Tibial nerve (tissue), 4 donors: Measurements from ENCODE around the gene SRP54. TPM values are rescaled to one million over a fixed set of nuclear protein-coding genes. Genes with fewer than 3 reads are reported as not detected.

Experiments used
- DNase-seq, 2 donors: peaks; one replicate each; pipeline ENCODE4 v3.0.0-alpha.2; 2019; ENCODE audit warnings: low spot score in 2 of 2
- H3K27ac ChIP-seq, 4 donors: fragments of 200-600 bp; sonication (generic) in 3 of 4; one replicate each; pipeline ENCODE4 v1.5.1; 2017 to 2019; ENCODE audit warnings: mild to moderate bottlenecking in 1 of 4
- H3K27me3 ChIP-seq, 2 donors: fragments of 200-600 bp; sonication (generic) in 1 of 2; one replicate each; pipeline versions ENCODE4 v1.5.1 to v1.6.0; 2017 to 2019
- H3K36me3 ChIP-seq, 3 donors: fragments of 200-600 bp; sonication (generic); one replicate each; pipeline ENCODE4 v1.5.1; 2018 to 2019
- H3K4me1 ChIP-seq, 4 donors: fragments of 200-600 bp; sonication (generic) in 3 of 4; one replicate each; pipeline ENCODE4 v1.5.1; 2017 to 2019
- H3K4me3 ChIP-seq, 4 donors: fragments of 200-600 bp; sonication (generic) in 3 of 4; one replicate each; pipeline ENCODE4 v1.5.1; 2017 to 2019; ENCODE audit warnings: mild to moderate bottlenecking in 1 of 4, moderate library complexity in 1 of 4
- H3K9me3 ChIP-seq, 4 donors: fragments of 200-600 bp; sonication (generic) in 3 of 4; one replicate each; pipeline ENCODE4 v1.5.1; 2017 to 2019
- CTCF ChIP-seq, 5 experiments: fragments of 200-600 bp in 3 of 5; fragments of 450-650 bp in 2 of 5; sonication (generic) in 3 of 5; IDR thresholded peaks; one replicate each; pipeline ENCODE4 v1.5.1; 2016 to 2019; ENCODE audit warnings: antibody characterized with exemption in 5 of 5, mild to moderate bottlenecking in 3 of 5, moderate library complexity in 2 of 5
- EP300 ChIP-seq, 2 donors: sonication (generic); formaldehyde crosslinking; IDR thresholded peaks; one replicate each; pipeline ENCODE4 v1.6.1; 2017; ENCODE audit warnings: antibody characterized with exemption in 2 of 2, mild to moderate bottlenecking in 1 of 2
- POLR2A ChIP-seq, 2 donors: fragments of 450-650 bp; IDR thresholded peaks; one replicate each; pipeline ENCODE4 v1.6.1; 2017; ENCODE audit warnings: antibody characterized with exemption in 2 of 2, mild to moderate bottlenecking in 2 of 2, moderate library complexity in 2 of 2
- WGBS, 2 donors: methylation state at CpG; one replicate each; pipeline ENCODE4 v1.1.5; 2018; 5-methylcytosine and 5-hydroxymethylcytosine counted together
- total RNA-seq, 4 donors: library from RNA; depleted of rRNA; stranded (reverse); fragments of >200 nt; gene quantifications; one replicate each; pipeline ENCODE4 v1.1.0, GENCODE V29; 2016

Gene SRP54
- total RNA-seq, 4 donors from 2014 or later: 49.0 to 67.7 (median 52.3) TPM

- Histone ChIP-seq H3K27me3 (no peaks in the 10 kb centered on the region), H3K36me3 (no peaks in the 10 kb centered on the region), H3K9me3 (no peaks in the 10 kb centered on the region), H3K4me3 (peak overlapping the region; percentile 60 to 95 (median 89)), H3K27ac (peak overlapping the region; percentile 89 to 98 (median 98)), H3K4me1 (peaks cover 0 to 37% (median 12%) of the 10 kb centered on the region in 4 donors)
- TF ChIP-seq CTCF (IDR thresholded peaks at IDR 0.05): no peak
- TF ChIP-seq POLR2A (IDR thresholded peaks at IDR 0.05): no peak
- TF ChIP-seq EP300 (IDR thresholded peaks at IDR 0.05): no peak
- no peak for DNase-seq
- WGBS, 2 donors: 0 to 1% methylated on average over 6 of the region's 6 CpGs
These were observed 62.9 kb downstream of the SRP54 start for GRCh38 chr14:35045798-35046047.

- H3K36me3 ChIP-seq: peaks cover 0 to 4% (median 0%) of the 10 kb centered on the region in 3 donors
- peaks cover 0 to 38% (median 12%) of the 10 kb centered on the region in 4 donors for H3K4me1 ChIP-seq
- peak within 1 kb of the TSS; percentile 89 to 98 (median 98) for H3K27ac ChIP-seq
- peak; percentile 93 to 95 for DNase-seq
- peak within 1 kb of the TSS; percentile 60 to 95 (median 89) for H3K4me3 ChIP-seq
- H3K27me3 ChIP-seq: no peaks in the 10 kb centered on the region
- no peaks in the 10 kb centered on the region for H3K9me3 ChIP-seq
- TF ChIP-seq EP300 (IDR thresholded peaks at IDR 0.05) (peak; percentile 71 to 96), POLR2A (IDR thresholded peaks at IDR 0.05) (peak; percentile 80 to 94), CTCF (IDR thresholded peaks at IDR 0.05) (peak in 2 of 5 experiments; percentile 34 to 55)
- WGBS, 2 donors: 1 to 2% methylated on average over 31 to 32 of the region's 77 CpGs
These were observed 63.4 kb downstream of the SRP54 start, which contains the start of gene FAM177A1 for GRCh38 chr14:35046048-35046750. Gene FAM177A1, plus strand, starts transcription at chr14:35046272. Its CDS starts 192 bp downstream, at chr14:35046464.

DNA sequence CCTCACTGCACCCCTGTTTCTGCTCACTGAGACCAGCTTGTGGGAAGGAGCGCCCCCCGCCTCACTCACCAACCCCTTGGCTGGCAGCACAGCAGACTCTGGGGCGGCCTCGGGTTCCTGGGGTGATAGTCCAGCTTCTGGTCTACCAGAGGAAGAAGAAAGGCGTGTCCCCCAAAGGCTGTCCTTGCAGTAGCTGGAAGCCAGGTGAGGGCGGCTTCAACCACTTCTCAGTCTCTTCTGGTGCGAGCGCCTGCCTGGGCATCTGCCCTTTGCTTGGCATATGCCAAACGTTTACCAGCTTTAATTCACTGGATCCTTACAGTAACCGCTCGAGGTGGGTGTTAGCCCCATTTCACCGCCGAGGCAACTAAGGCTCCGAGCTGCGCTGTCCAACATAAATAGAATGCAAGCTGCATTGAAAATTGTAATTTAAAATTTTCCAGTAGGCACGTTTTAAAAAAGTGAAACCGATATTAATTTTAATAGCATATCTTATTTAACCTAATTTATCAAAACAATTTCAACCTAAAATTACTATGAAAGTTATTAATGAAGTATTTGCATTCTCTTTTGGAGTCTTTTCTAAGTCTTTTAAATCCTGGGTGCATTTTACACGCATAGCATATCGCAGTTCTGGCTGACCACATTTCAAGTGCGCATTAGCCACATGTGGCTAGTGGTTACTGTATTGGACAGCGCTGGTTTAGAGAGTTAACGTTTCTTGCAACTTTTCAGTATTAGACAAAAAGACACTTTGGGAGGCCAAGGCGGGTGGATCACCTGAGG lies 64.2 kb downstream of the SRP54 start:
- no peak for TF ChIP-seq POLR2A (IDR thresholded peaks at IDR 0.05)
- no peak for TF ChIP-seq CTCF (IDR thresholded peaks at IDR 0.05)
- TF ChIP-seq EP300 (IDR thresholded peaks at IDR 0.05): no peak
- H3K27me3 ChIP-seq: no peaks in the 10 kb centered on the region
- DNase-seq: peak; percentile 24 to 30
- H3K4me3 ChIP-seq: peak overlapping the region; percentile 60 to 95 (median 89)
- peak overlapping the region; percentile 89 to 98 (median 98) for H3K27ac ChIP-seq
- 25 to 32% methylated on average over 19 to 23 of the region's 23 CpGs for WGBS, 2 donors
- no peaks in the 10 kb centered on the region for H3K9me3 ChIP-seq
- H3K4me1 ChIP-seq: peaks cover 0 to 38% (median 12%) of the 10 kb centered on the region in 4 donors
- H3K36me3 ChIP-seq: peaks cover 0 to 11% (median 0%) of the 10 kb centered on the region in 3 donors

DNA sequence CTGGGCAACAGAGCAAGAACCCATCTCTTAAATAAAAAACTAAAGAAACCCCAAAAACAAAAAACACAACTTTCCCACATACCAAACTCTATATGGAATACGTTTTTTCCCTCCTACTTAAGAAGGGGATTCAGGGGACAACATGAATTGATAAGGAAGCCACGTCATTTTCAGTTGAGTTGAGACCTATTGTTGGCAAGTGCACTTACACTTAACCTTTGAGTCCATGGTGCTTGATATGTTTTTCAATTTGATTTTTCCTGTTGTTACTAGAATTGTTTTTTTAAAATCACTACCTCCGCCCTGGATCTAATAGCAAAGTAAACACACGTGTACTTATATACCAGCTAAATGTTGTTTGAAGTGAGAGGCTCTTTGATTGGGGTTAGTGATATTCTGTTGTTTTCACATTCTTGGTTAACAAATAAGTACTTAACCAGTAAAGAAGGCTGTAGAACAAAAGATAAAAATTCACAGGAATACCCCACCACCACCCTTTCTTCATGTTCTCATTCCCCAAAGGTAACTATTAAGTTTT lies 65.3 kb downstream of the SRP54 start:
- WGBS, 2 donors: 69% methylated on average over 4 of the region's 4 CpGs
- H3K36me3 ChIP-seq: peaks cover 0 to 21% (median 0%) of the 10 kb centered on the region in 3 donors
- no peak for DNase-seq
- H3K9me3 ChIP-seq: no peaks in the 10 kb centered on the region
- no peak for TF ChIP-seq EP300 (IDR thresholded peaks at IDR 0.05)
- TF ChIP-seq CTCF (IDR thresholded peaks at IDR 0.05): no peak
- TF ChIP-seq POLR2A (IDR thresholded peaks at IDR 0.05): no peak
- no peaks in the 10 kb centered on the region for H3K27me3 ChIP-seq
- H3K27ac ChIP-seq: peak overlapping the region in 2 of 4 donors; percentile 30 to 32
- no peak overlapping the region for H3K4me3 ChIP-seq
- H3K4me1 ChIP-seq: peaks cover 0 to 38% (median 12%) of the 10 kb centered on the region in 4 donors
